HepG2 (cell line): ENCODE measurements around the gene PTF1A. TPM values are rescaled to one million over a fixed set of nuclear protein-coding genes. Genes with fewer than 3 reads are reported as not detected.

Experiments used
- ATAC-seq: fragments of 200-7000 bp; cut with Tn5 transposase; 3 replicates; pipeline ENCODE4 v1.9.1; 2020; ENCODE audit warnings: mild to moderate bottlenecking, moderate library complexity
- BruUV-seq: library from RNA; stranded (reverse); fragments of 400-500 nt; replicated peaks from 2 replicates; lab custom pipeline; 2021; lab: Mats Ljungman, UMichigan
- CTCF ChIA-PET: fragments of 300-600 bp; formaldehyde crosslinking; extraction: SDS; loops from one replicate; lab custom pipeline; 2021; ENCODE audit warnings: low total read pairs, inconsistent platforms, low intra/inter-chr PET ratio; lab: Yijun Ruan, JAX
- POLR2A ChIA-PET: fragments of 350-600 bp; sonication (Branson Sonifier 250); formaldehyde crosslinking; loops from one replicate; lab custom pipeline; 2020; ENCODE audit warnings: antibody characterized with exemption, inconsistent platforms; lab: Yijun Ruan, JAX
- DNase-seq: peaks from one replicate; pipeline ENCODE4 v3.0.0-alpha.2; 2015; ENCODE audit warnings: low spot score
- FAIRE-seq: peaks from 3 replicates; lab custom pipeline; 2011; peaks lifted over from hg19 to GRCh38; lab: Jason Lieb, UNC
- H2AFZ ChIP-seq: one replicate; pipeline ENCODE4 v1.6.1; 2011; ENCODE audit warnings: low read length, inconsistent platforms
- H3K27ac ChIP-seq: fragments of 300-600 bp; 3 replicates; pipeline ENCODE4 v1.8.0; 2011; ENCODE audit warnings: mixed run types, mild to moderate bottlenecking, mixed read lengths, low read length, inconsistent platforms; ENCODE audit not compliant: insufficient read depth; ENCODE audit errors: extremely low read length
- H3K27me3 ChIP-seq, 2 experiments: fragments of 200-600 bp in 1 of 2; 2 replicates in 1 of 2; 3 replicates in 1 of 2; pipeline versions ENCODE4 v1.6.0 to v1.8.0; 2011; ENCODE audit warnings: low read length in 2 of 2, mild to moderate bottlenecking in 2 of 2, moderate library complexity in 2 of 2, inconsistent platforms in 1 of 2; ENCODE audit not compliant: insufficient read depth in 2 of 2, control insufficient read depth in 1 of 2
- H3K36me3 ChIP-seq, 2 experiments: fragments of 200-600 bp in 1 of 2; replicated peaks in 1 of 2; 2 replicates in 1 of 2; 3 replicates in 1 of 2; pipeline versions ENCODE4 v1.5.1 to v1.8.0; 2011; ENCODE audit warnings: low read length in 2 of 2, inconsistent platforms in 1 of 2; ENCODE audit not compliant: insufficient read depth in 2 of 2, control insufficient read depth in 1 of 2
- H3K4me1 ChIP-seq: 2 replicates; pipeline ENCODE4 v1.5.1; 2012; ENCODE audit warnings: low read length, inconsistent platforms; ENCODE audit not compliant: insufficient read depth
- H3K4me2 ChIP-seq: 2 replicates; pipeline ENCODE4 v1.6.0; 2011; ENCODE audit warnings: low read depth, low read length, inconsistent platforms
- H3K4me3 ChIP-seq, 3 experiments: fragments of 200-600 bp in 1 of 3; sonication (generic), shearing (Covaris generic) in 1 of 3; replicated peaks in 1 of 3; 2 replicates each; pipeline ENCODE4 v1.5.1; 2011 to 2016; ENCODE audit warnings: low read length in 3 of 3, inconsistent platforms in 2 of 3, low read depth in 2 of 3, mild to moderate bottlenecking in 2 of 3, control low read depth in 1 of 3, mixed read lengths in 1 of 3; ENCODE audit not compliant: insufficient read depth in 1 of 3
- H3K79me2 ChIP-seq: one replicate; pipeline ENCODE4 v1.6.1; 2011; ENCODE audit warnings: low read length, inconsistent platforms; ENCODE audit not compliant: insufficient read depth
- H3K9ac ChIP-seq: 2 replicates; pipeline ENCODE4 v1.6.0; 2011; ENCODE audit warnings: mild to moderate bottlenecking, low read depth, low read length, inconsistent platforms; ENCODE audit not compliant: insufficient read depth
- H3K9me3 ChIP-seq: 2 replicates; pipeline ENCODE4 v1.5.1; 2012; ENCODE audit warnings: mild to moderate bottlenecking, low read length
- H4K20me1 ChIP-seq: 2 replicates; pipeline ENCODE4 v1.6.0; 2011; ENCODE audit warnings: inconsistent platforms, mild to moderate bottlenecking, low read length, moderate library complexity; ENCODE audit not compliant: insufficient read depth
- ETV6 ChIP-seq: sonication (generic); formaldehyde crosslinking; conservative IDR thresholded peaks from 2 replicates; pipeline ENCODE4 v1.4.0; 2020; ENCODE audit warnings: missing genetic modification reagents
- GATAD1 ChIP-seq: IDR thresholded peaks from 2 replicates; pipeline ENCODE4 v1.6.1; 2016; ENCODE audit warnings: missing genetic modification reagents, missing compliant biosample characterization
- NRL ChIP-seq: sonication (generic); formaldehyde crosslinking; IDR thresholded peaks from 2 replicates; pipeline ENCODE4 v1.5.0; 2020; ENCODE audit warnings: missing genetic modification reagents, mild to moderate bottlenecking, moderate library complexity, borderline replicate concordance
- ONECUT2 ChIP-seq: sonication (generic); formaldehyde crosslinking; IDR thresholded peaks from 2 replicates; pipeline ENCODE4 v1.4.0; 2020; ENCODE audit warnings: missing genetic modification reagents
- ZNF20 ChIP-seq: sonication (generic); formaldehyde crosslinking; IDR thresholded peaks from 2 replicates; pipeline ENCODE4 v1.4.0; 2020; ENCODE audit warnings: mild to moderate bottlenecking, moderate library complexity, missing genetic modification reagents
- ZNF292 ChIP-seq: sonication (generic); formaldehyde crosslinking; IDR thresholded peaks from 2 replicates; pipeline ENCODE4 v1.8.1; 2022; ENCODE audit warnings: mild to moderate bottlenecking, low read depth, missing genetic modification reagents, borderline replicate concordance
- WGBS: methylation state at CpG from one replicate; pipeline ENCODE4 v1.1.6; 2017; ENCODE audit warnings: low lambda C conversion rate; 5-methylcytosine and 5-hydroxymethylcytosine counted together
- in situ Hi-C: cut with HindIII; loops from 2 replicates; pipeline ENCODE4 v1.10.0; 2017; ENCODE audit warnings: low pct_unique_long_range_greater_than_20kb; ENCODE audit not compliant: extremely low pct_ligation_motif_present
- intact Hi-C: fragments of 100-400 bp; cut with micrococcal nuclease; formaldehyde crosslinking; loops from one replicate; pipeline ENCODE4 v1.10.0; 2022; ENCODE audit not compliant: unreplicated experiment
- polyA plus RNA-seq, 8 experiments: library from polyadenylated mRNA; depleted of rRNA in 3 of 8; stranded (reverse) in 7 of 8; unstranded in 1 of 8; fragments of >200 nt; fragmentation: Illumina TruSeq in 4 of 8; extraction: Trizol in 4 of 8; gene quantifications; 2 replicates each; pipeline versions ENCODE4 v1.2.1 to v1.2.3, GENCODE V29; 2011 to 2016; ENCODE audit warnings: low read depth in 4 of 8, missing spikeins in 1 of 8, mixed read lengths in 1 of 8; ENCODE audit not compliant: insufficient read depth in 1 of 8
- total RNA-seq, 5 experiments: library from RNA; depleted of rRNA; stranded (reverse); fragments of >200 nt; fragmentation: Illumina TruSeq; extraction: Trizol; gene quantifications; 2 replicates each; pipeline ENCODE4 v1.2.3, GENCODE V29; 2016; ENCODE audit warnings: low read depth in 1 of 5
- TF ChIP-seq, protein P1 (sequence below): sonication (generic); formaldehyde crosslinking; IDR thresholded peaks from 2 replicates; pipeline ENCODE4 v1.5.1; 2020; ENCODE audit warnings: missing genetic modification reagents, mild to moderate bottlenecking, borderline replicate concordance
- TF ChIP-seq, protein P2 (sequence below): sonication (generic); formaldehyde crosslinking; IDR thresholded peaks from 2 replicates; pipeline ENCODE4 v1.4.0; 2020; ENCODE audit warnings: missing genetic modification reagents

PTF1A gene
- total and polyA plus RNA-seq, 2 of the 13 experiments (the other 11 are each of a cell fraction or from before 2014, with no cell fraction given), result not detected

DNA sequence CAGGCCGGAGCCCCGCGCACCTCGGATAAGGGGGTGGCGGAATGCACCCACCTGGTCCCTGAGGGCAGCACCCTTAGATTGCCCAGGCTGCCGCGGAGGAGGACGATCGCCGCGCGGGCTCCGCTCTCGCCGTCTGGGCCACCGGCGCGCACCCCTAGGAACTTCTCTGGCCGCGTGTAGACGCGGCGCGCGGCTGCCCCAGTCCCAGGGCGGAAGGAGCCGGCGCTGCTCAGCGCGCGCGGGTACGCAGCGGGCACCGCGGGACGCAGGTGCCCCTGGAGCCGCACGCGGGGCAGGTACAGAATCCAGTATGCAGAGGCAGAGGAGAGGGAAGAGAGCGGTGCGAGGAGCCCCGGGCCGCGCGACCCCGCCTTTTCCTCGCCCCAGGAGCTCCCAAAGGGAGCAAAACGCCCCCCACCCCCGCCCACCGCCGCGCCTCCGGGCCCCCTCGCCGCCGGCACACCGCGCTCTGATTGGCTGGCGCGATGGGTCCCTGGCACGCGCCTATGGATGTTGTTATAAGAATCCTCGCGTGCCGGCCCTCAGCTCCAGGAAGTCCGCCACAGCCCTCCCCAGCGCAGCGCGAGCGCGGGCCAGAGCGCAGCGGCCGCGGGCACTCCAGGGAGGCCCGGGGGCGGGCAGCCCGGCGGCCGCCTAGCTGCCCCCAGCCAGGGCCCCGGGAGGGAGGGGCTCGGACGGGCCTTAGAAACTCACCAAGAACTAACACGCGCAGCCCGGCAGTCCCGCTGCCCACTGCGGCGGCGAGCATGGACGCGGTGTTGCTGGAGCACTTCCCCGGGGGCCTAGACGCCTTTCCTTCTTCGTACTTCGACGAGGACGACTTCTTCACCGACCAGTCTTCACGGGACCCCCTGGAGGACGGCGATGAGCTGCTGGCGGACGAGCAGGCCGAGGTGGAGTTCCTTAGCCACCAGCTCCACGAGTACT is at the start of gene PTF1A (continued):
- TF ChIP-seq, protein P1, sequence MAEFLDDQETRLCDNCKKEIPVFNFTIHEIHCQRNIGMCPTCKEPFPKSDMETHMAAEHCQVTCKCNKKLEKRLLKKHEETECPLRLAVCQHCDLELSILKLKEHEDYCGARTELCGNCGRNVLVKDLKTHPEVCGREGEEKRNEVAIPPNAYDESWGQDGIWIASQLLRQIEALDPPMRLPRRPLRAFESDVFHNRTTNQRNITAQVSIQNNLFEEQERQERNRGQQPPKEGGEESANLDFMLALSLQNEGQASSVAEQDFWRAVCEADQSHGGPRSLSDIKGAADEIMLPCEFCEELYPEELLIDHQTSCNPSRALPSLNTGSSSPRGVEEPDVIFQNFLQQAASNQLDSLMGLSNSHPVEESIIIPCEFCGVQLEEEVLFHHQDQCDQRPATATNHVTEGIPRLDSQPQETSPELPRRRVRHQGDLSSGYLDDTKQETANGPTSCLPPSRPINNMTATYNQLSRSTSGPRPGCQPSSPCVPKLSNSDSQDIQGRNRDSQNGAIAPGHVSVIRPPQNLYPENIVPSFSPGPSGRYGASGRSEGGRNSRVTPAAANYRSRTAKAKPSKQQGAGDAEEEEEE (CRISPR knock-in tag), result no peak
- TF ChIP-seq ETV6, result no peak
- TF ChIP-seq, protein P2, sequence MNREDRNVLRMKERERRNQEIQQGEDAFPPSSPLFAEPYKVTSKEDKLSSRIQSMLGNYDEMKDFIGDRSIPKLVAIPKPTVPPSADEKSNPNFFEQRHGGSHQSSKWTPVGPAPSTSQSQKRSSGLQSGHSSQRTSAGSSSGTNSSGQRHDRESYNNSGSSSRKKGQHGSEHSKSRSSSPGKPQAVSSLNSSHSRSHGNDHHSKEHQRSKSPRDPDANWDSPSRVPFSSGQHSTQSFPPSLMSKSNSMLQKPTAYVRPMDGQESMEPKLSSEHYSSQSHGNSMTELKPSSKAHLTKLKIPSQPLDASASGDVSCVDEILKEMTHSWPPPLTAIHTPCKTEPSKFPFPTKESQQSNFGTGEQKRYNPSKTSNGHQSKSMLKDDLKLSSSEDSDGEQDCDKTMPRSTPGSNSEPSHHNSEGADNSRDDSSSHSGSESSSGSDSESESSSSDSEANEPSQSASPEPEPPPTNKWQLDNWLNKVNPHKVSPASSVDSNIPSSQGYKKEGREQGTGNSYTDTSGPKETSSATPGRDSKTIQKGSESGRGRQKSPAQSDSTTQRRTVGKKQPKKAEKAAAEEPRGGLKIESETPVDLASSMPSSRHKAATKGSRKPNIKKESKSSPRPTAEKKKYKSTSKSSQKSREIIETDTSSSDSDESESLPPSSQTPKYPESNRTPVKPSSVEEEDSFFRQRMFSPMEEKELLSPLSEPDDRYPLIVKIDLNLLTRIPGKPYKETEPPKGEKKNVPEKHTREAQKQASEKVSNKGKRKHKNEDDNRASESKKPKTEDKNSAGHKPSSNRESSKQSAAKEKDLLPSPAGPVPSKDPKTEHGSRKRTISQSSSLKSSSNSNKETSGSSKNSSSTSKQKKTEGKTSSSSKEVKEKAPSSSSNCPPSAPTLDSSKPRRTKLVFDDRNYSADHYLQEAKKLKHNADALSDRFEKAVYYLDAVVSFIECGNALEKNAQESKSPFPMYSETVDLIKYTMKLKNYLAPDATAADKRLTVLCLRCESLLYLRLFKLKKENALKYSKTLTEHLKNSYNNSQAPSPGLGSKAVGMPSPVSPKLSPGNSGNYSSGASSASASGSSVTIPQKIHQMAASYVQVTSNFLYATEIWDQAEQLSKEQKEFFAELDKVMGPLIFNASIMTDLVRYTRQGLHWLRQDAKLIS (CRISPR knock-in tag), result no peak

DNA sequence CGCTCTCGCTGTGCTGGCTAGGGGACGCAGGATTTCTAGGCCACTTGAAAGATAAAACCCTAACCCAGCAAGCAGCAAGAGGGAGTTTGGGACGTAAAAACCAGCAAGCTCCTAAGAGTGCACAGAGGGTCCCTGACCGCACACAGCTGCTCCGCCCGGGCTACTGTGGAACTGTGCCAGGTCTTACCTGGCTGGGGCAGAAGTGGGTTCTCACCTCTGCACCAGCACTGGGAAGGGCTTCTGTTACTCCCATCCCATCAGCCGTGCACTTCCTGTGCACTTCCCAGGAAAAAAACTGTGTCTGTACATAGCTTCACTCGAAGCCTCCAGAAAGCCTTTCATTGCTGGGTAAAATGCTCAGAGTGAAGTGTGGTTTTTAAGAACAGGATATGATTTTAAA is 45.9 kb upstream of the PTF1A start:
- DNase-seq (no peak), ATAC-seq (no peak; the same call in 2 of the 3 replicates), FAIRE-seq (no peak)
- no peak overlapping the region for H3K27ac ChIP-seq
- H3K9me3 ChIP-seq, result no peaks in the 10 kb centered on the region
- POLR2A ChIA-PET, result no interaction called here
- no peak overlapping the region for H2AFZ ChIP-seq
- H3K27me3 ChIP-seq, result peaks cover 0 to 2% of the 10 kb centered on the region in 2 experiments; a peak in 1 of 5 replicates
- H3K9ac ChIP-seq, result no peak overlapping the region
- WGBS, result 44% methylated on average over 8 of the region's 9 CpGs
- no peaks in the 10 kb centered on the region for H3K4me1 ChIP-seq
- intact Hi-C loops (no loop called here), in situ Hi-C loops (no loop called here)
- no peaks in the 10 kb centered on the region for H3K79me2 ChIP-seq
- H3K4me3 ChIP-seq, result no peak overlapping the region
- CTCF ChIA-PET, result no interaction called here
- no peak for TF ChIP-seq ZNF20 (CRISPR knock-in tag)
- TF ChIP-seq NRL, result no peak
- TF ChIP-seq ONECUT2 (CRISPR knock-in tag), result no peak
- TF ChIP-seq GATAD1 (CRISPR knock-in tag), result no peak
- no peak for TF ChIP-seq ZNF292
- H3K4me2 ChIP-seq, result 0 out of 2 replicates have a peak overlapping the region, but pooled peaks have one; percentile 7
- no TSS peak for BruUV-seq
- H4K20me1 ChIP-seq, result no peaks in the 10 kb centered on the region
- no peaks in the 10 kb centered on the region for H3K36me3 ChIP-seq
